Heart right ventricle (tissue), 16 donors: Measurements from ENCODE around the gene CREB5. TPM values are rescaled to one million over a fixed set of nuclear protein-coding genes. Genes with fewer than 3 reads are reported as not detected.

ENCODE experiments used
- ATAC-seq, 8 donors: fragments of 200-7000 bp; cut with Tn5 transposase; one replicate each; pipeline ENCODE4 v1.9.1; 2020; ENCODE audit warnings: mild to moderate bottlenecking in 8 of 8, moderate library complexity in 8 of 8, moderate number of reproducible peaks in 1 of 8
- DNase-seq, 2 donors: peaks; one replicate each; pipeline ENCODE4 v3.0.0-alpha.2; 2020
- H3K27ac ChIP-seq, 10 donors: fragments of 200-600 bp; sonication (generic) in 2 of 10; one replicate each; pipeline versions ENCODE4 v1.5.0 to v1.8.0; 2020 to 2022; ENCODE audit warnings: mild to moderate bottlenecking in 3 of 10
- H3K27me3 ChIP-seq, 7 donors: fragments of 200-600 bp; one replicate each; pipeline ENCODE4 v1.8.0; 2021 to 2022; ENCODE audit warnings: mild to moderate bottlenecking in 2 of 7
- H3K36me3 ChIP-seq, 9 donors: fragments of 200-600 bp; sonication (generic) in 1 of 9; one replicate each; pipeline versions ENCODE4 v1.5.0 to v1.8.0; 2020 to 2022; ENCODE audit warnings: mild to moderate bottlenecking in 2 of 9
- H3K4me1 ChIP-seq, 9 donors: fragments of 200-600 bp; sonication (generic) in 1 of 9; one replicate each; pipeline versions ENCODE4 v1.5.0 to v1.8.0; 2020 to 2022; ENCODE audit warnings: mild to moderate bottlenecking in 4 of 9
- H3K4me3 ChIP-seq, 10 donors: fragments of 200-600 bp; sonication (generic) in 2 of 10; one replicate each; pipeline versions ENCODE4 v1.5.0 to v1.8.0; 2020 to 2022; ENCODE audit warnings: mild to moderate bottlenecking in 7 of 10, moderate library complexity in 2 of 10
- H3K9me3 ChIP-seq, 11 donors: fragments of 200-600 bp in 10 of 11; sonication (generic) in 2 of 11; one replicate each; pipeline versions ENCODE4 v1.5.0 to v1.8.0; 2013 to 2022; ENCODE audit warnings: mild to moderate bottlenecking in 2 of 11, control low read depth in 1 of 11, moderate library complexity in 1 of 11
- WGBS, 2 donors: extraction: QIAGEN DNeasy Blood & Tissue Kit; methylation state at CpG; one replicate each; pipeline ENCODE4 v1.1.7; 2013; ENCODE audit warnings: inconsistent platforms in 1 of 2; 5-methylcytosine and 5-hydroxymethylcytosine counted together
- intact Hi-C, 10 donors: fragments of 100-400 bp; cut with DNase I; formaldehyde crosslinking; loops; one replicate each; pipeline versions ENCODE4 v1.11.1 to v1.14.2; 2022
- polyA plus RNA-seq, 2 donors: library from polyadenylated mRNA; stranded (reverse); fragments of 200-250 nt; gene quantifications; one replicate each; pipeline ENCODE4 v1.2.3, GENCODE V29; 2013
- total RNA-seq, 10 donors: library from RNA; stranded (reverse); fragmentation: NEBNext Ultra II Directional in 3 of 10; extraction: Animal tissue kit (Norgen Biotek cat#: 25700) in 3 of 10; gene quantifications; one replicate each; pipeline versions ENCODE4 v1.2.1 to v1.2.4, GENCODE V29; 2021 to 2023
- TF ChIP-seq, protein P1 (sequence below), 9 donors: fragments of 200-600 bp; sonication (generic) in 2 of 9; IDR thresholded peaks; one replicate each; pipeline versions ENCODE4 v1.5.0 to v1.8.0; 2021 to 2022; ENCODE audit warnings: antibody characterized with exemption in 9 of 9, mild to moderate bottlenecking in 5 of 9, moderate library complexity in 1 of 9
- donor health status: Arrhythmogenic right ventricular cardiomyopathy.
- donor health status: ischemic (EF 13 %, LVEDD 7.1; RV severe dilation, severe dysfunction).
- donor health status: healthy with polysubstance abuse.
- donor health status: DM: no; HTN: yes; CAD: no.
- donor health status: DM: no; HTN: no; CAD: no.
- donor health status: ischemic (EF 25% LVEDD 6.9; RV normal size, moderate dysfunction).
- donor health status: ischemic (EF 25% LVEDD 5.7; RV mildly dilated, moderate dysfunction).
- donor health status: healthy.
- donor health status: DM: yes; HTN: yes; CAD: no.
- donor health status: Ischemic cardiomyopathy.
- donor health status: ischemic (EF 35%, LVEDD 5.7; RV mildly dilated, moderate dysfunction).
- donor health status: nonischemic (EF 11% LVEDD 7.7; RV severe dilation, severe dysfunction).
- donor health status: DM: yes; HTN: yes; CAD: no.
- donor health status: PGD.
- donor health status: ischemic (EF 29% LVEDD 5.4; RV normal size, mild dysfunction).
- donor health status: nonischemic (EF 23%, LVEDD 6.1; RV moderate dilation, normal function).

CREB5 gene
- total and polyA plus RNA-seq, 12 donors: 4.7 to 170 (median 19.0) TPM

DNA sequence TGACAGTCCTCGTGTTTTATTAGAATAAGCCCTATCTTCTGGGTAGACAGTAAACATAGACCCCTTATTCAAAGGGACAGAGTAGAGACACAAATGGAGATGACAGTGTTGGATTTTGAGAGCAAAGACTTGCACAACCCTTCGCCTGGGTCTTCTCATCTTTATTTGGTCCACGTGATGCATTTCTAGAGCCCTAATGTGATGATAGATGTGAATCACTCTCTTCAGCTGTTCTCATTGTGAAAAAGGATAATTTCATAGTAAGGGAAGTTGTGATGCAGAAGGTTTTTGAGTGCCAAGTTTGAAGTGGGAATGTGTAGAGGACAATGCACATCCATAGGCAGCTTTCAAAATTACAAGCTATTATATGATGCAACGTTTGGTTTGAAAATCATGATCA is 86.3 kb downstream of the CREB5 start:
- Histone ChIP-seq H3K36me3 (no peaks in the 10 kb centered on the region), H3K4me3 (no peak overlapping the region), H3K9me3 (no peaks in the 10 kb centered on the region), H3K27me3 (no peaks in the 10 kb centered on the region), H3K4me1 (no peaks in the 10 kb centered on the region), H3K27ac (no peak overlapping the region)
- intact Hi-C loops: no loop called here
- DNase-seq (no peak), ATAC-seq (no peak)
- WGBS, 2 donors: 94 to 95% methylated on average over 4 of the region's 4 CpGs
- TF ChIP-seq, protein P1, sequence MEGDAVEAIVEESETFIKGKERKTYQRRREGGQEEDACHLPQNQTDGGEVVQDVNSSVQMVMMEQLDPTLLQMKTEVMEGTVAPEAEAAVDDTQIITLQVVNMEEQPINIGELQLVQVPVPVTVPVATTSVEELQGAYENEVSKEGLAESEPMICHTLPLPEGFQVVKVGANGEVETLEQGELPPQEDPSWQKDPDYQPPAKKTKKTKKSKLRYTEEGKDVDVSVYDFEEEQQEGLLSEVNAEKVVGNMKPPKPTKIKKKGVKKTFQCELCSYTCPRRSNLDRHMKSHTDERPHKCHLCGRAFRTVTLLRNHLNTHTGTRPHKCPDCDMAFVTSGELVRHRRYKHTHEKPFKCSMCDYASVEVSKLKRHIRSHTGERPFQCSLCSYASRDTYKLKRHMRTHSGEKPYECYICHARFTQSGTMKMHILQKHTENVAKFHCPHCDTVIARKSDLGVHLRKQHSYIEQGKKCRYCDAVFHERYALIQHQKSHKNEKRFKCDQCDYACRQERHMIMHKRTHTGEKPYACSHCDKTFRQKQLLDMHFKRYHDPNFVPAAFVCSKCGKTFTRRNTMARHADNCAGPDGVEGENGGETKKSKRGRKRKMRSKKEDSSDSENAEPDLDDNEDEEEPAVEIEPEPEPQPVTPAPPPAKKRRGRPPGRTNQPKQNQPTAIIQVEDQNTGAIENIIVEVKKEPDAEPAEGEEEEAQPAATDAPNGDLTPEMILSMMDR (IDR thresholded peaks at IDR 0.05): no peak

DNA sequence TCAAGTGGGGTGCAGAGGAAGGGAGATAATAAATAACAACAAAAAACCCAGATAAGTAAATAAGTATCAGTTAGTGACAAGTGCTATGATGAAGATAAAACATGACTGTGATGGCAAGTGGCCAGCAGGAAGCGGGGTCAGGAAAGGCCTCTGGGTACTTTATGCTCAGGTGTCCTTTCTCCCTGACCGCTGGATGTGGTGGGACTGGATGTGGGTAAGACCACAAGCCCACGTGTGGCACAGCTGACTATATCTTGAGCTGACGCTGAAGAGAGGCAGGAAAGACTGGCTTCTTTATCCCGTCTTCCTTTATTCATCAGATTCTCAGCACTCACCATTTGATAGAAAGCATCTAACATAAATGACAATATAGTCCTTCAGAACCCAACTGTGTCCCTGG is 87.8 kb downstream of the CREB5 start:
- Histone ChIP-seq H3K9me3 (no peaks in the 10 kb centered on the region), H3K4me1 (no peaks in the 10 kb centered on the region), H3K36me3 (no peaks in the 10 kb centered on the region), H3K4me3 (no peak overlapping the region), H3K27me3 (no peaks in the 10 kb centered on the region), H3K27ac (no peak overlapping the region)
- 69 to 79% methylated on average over 5 of the region's 5 CpGs for WGBS, 2 donors
- ATAC-seq (no peak), DNase-seq (no peak)
- intact Hi-C loops: no loop called here
- TF ChIP-seq, protein P1 (IDR thresholded peaks at IDR 0.05): no peak

DNA sequence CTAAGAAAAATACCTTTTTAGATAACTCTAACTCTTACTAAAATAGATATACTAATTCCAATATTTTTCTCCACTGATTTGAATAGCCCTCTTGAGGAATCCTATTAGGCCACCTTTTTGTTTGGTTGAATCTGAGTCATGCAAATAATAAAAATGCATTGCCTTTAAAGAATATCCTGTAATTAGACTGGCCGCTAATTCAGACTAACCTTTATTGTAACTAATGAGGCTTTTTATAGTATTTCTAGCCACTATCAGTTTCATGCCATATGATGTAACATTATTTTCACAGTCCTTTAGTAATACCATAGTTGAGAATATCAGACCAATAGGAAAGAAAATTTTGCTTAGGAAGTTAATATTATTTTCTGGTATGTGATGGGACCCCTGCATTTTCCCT is 90.1 kb downstream of the CREB5 start:
- no peak for DNase-seq
- Histone ChIP-seq H3K27ac (no peak overlapping the region), H3K9me3 (no peaks in the 10 kb centered on the region), H3K4me1 (no peaks in the 10 kb centered on the region), H3K4me3 (no peak overlapping the region), H3K36me3 (peaks cover 0 to under 1% (median 0%) of the 10 kb centered on the region in 9 donors), H3K27me3 (no peaks in the 10 kb centered on the region)
- no peak for ATAC-seq
- WGBS, 2 donors: 97 to 98% methylated on average over 1 of the region's 1 CpG
- TF ChIP-seq, protein P1 (IDR thresholded peaks at IDR 0.05): no peak
- intact Hi-C loops: no loop called here

DNA sequence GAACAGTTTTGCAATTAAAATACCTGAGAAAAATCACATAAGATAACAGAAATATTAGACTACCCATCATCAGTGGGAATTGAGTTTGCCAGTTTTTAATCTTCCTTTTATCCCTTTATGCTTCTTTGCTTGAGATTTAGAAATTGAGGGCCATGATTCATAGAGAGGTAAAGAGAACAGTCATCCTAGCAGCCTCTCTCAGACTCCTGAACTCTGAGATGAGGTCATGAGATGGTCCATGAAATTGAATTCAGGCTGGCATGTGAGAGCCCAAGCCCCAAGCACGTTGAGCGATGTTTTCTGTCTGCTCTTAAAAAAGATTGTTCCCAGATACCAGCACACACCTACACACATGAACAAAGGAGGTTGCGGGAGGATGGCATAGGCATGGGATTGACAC is 91.1 kb downstream of the CREB5 start:
- 93 to 94% methylated on average over 3 of the region's 3 CpGs for WGBS, 2 donors
- Histone ChIP-seq H3K27ac (no peak overlapping the region), H3K36me3 (peaks cover 0 to 7% (median 0%) of the 10 kb centered on the region in 9 donors), H3K4me1 (peaks cover 0 to 3% (median 0%) of the 10 kb centered on the region in 9 donors), H3K9me3 (no peaks in the 10 kb centered on the region), H3K27me3 (no peaks in the 10 kb centered on the region), H3K4me3 (no peak overlapping the region)
- ATAC-seq: no peak
- TF ChIP-seq, protein P1 (IDR thresholded peaks at IDR 0.05): no peak
- DNase-seq: no peak
- intact Hi-C loops: no loop called here
